ENCODE data around the gene ARL5C. TPM values are rescaled to one million over a fixed set of nuclear protein-coding genes. Genes with fewer than 3 reads are reported as not detected.

Gene ARL5C
- total and polyA plus RNA-seq, 2 donors (not counting 1 experiment from before 2014, with no cell fraction given): not detected

- Histone ChIP-seq H3K4me1 (ENCODE audit: control insufficient read depth in 2 of 2, insufficient read depth in 2 of 2, low read length in 2 of 2) (peaks cover 14 to 23% of the 10 kb centered on the region in 2 donors), H3K4me3 (ENCODE audit: control extremely low read depth in 1 of 5, extremely low read depth in 1 of 5, insufficient read depth in 1 of 5, low read depth in 2 of 5, low read length in 4 of 5) (no peak overlapping the region), H3K9me3 (ENCODE audit: control extremely low read depth in 1 of 3, control insufficient read depth in 2 of 3, insufficient read depth in 1 of 3, low read length in 2 of 3) (no peaks in the 10 kb centered on the region), H3K27me3 (replicated peaks in 1 of 4; ENCODE audit: control extremely low read depth in 1 of 4, control insufficient read depth in 3 of 4, insufficient read depth in 4 of 4, low read length in 3 of 4) (no peaks in the 10 kb centered on the region), H3K36me3 (replicated peaks in 1 of 2; ENCODE audit: control extremely low read depth in 1 of 2, control insufficient read depth in 1 of 2, extremely low read depth in 1 of 2, insufficient read depth in 2 of 2, low read length in 1 of 2) (no peaks in the 10 kb centered on the region), H4K20me1 (ENCODE audit: control insufficient read depth, insufficient read depth, low read length, poor library complexity, severe bottlenecking) (peaks cover 7% of the 10 kb centered on the region), H2AFZ (ENCODE audit: insufficient read depth, low read depth, low read length, poor library complexity, severe bottlenecking) (no peak overlapping the region), H3K4me2 (replicated peaks; ENCODE audit: low read depth, low read length, poor library complexity, severe bottlenecking) (no peak overlapping the region), H3K9ac (ENCODE audit: low read length) (no peak overlapping the region), H3K79me2 (ENCODE audit: control insufficient read depth, insufficient read depth, low read length) (no peaks in the 10 kb centered on the region), H3K27ac (ENCODE audit: low read length in 2 of 2) (no peak overlapping the region)
- DNase-seq: no peak
- intact Hi-C loops (cut with micrococcal nuclease): no loop called here
- POLR2A ChIA-PET: no interaction called here
- Mint-ChIP-seq H3K27me3 (no peaks in the 10 kb centered on the region), H3K4me3 (no peak overlapping the region), H3K9me3 (ENCODE audit: insufficient read depth) (no peaks in the 10 kb centered on the region), H3K4me1 (peaks cover 13% of the 10 kb centered on the region), H3K27ac (no peak overlapping the region)
- TF ChIP-seq CTCF (IDR thresholded peaks at IDR 0.05): no peak
- TF ChIP-seq EZH2 (IDR thresholded peaks at IDR 0.05; ENCODE audit: borderline replicate concordance, insufficient read depth, low read depth, low read length, poor library complexity, severe bottlenecking): no peak
- no peak for ATAC-seq (ENCODE audit: low read depth)
- CTCF ChIA-PET: no interaction called here
- WGBS (ENCODE audit: insufficient coverage): 97% methylated on average over 15 of the region's 16 CpGs
These were observed 26.9 kb upstream of the ARL5C start for GRCh38 chr17:39192901-39193300.

- H2AFZ ChIP-seq (ENCODE audit: insufficient read depth, low read depth, low read length, poor library complexity, severe bottlenecking): no peak overlapping the region
- no peaks in the 10 kb centered on the region for H3K9me3 Mint-ChIP-seq (ENCODE audit: insufficient read depth)
- H3K4me1 Mint-ChIP-seq: peaks cover 11% of the 10 kb centered on the region
- no peaks in the 10 kb centered on the region for H3K9me3 ChIP-seq (ENCODE audit: control extremely low read depth in 1 of 3, control insufficient read depth in 2 of 3, insufficient read depth in 1 of 3, low read length in 2 of 3)
- H3K9ac ChIP-seq (ENCODE audit: low read length): no peak overlapping the region
- no peaks in the 10 kb centered on the region for H3K27me3 Mint-ChIP-seq
- CTCF ChIA-PET: no interaction called here
- H3K4me2 ChIP-seq (replicated peaks; ENCODE audit: low read depth, low read length, poor library complexity, severe bottlenecking): no peak overlapping the region
- intact Hi-C loops (cut with micrococcal nuclease): no loop called here
- H3K4me3 ChIP-seq (ENCODE audit: control extremely low read depth in 1 of 5, extremely low read depth in 1 of 5, insufficient read depth in 1 of 5, low read depth in 2 of 5, low read length in 4 of 5): no peak overlapping the region
- H3K36me3 ChIP-seq (replicated peaks in 1 of 2; ENCODE audit: control extremely low read depth in 1 of 2, control insufficient read depth in 1 of 2, extremely low read depth in 1 of 2, insufficient read depth in 2 of 2, low read length in 1 of 2): no peaks in the 10 kb centered on the region
- H3K27me3 ChIP-seq (replicated peaks in 1 of 4; ENCODE audit: control extremely low read depth in 1 of 4, control insufficient read depth in 3 of 4, insufficient read depth in 4 of 4, low read length in 3 of 4): no peaks in the 10 kb centered on the region
- peaks cover 7% of the 10 kb centered on the region for H4K20me1 ChIP-seq (ENCODE audit: control insufficient read depth, insufficient read depth, low read length, poor library complexity, severe bottlenecking)
- WGBS (ENCODE audit: insufficient coverage): 94% methylated on average over 9 of the region's 9 CpGs
- no peak overlapping the region for H3K27ac Mint-ChIP-seq
- no peak overlapping the region for H3K27ac ChIP-seq (ENCODE audit: low read length in 2 of 2)
- no peak for ATAC-seq (ENCODE audit: low read depth)
- H3K79me2 ChIP-seq (ENCODE audit: control insufficient read depth, insufficient read depth, low read length): no peaks in the 10 kb centered on the region
- H3K4me1 ChIP-seq (ENCODE audit: control insufficient read depth in 2 of 2, insufficient read depth in 2 of 2, low read length in 2 of 2): peaks cover 12 to 17% of the 10 kb centered on the region in 2 donors
- DNase-seq: no peak
- POLR2A ChIA-PET: no interaction called here
- TF ChIP-seq EZH2 (IDR thresholded peaks at IDR 0.05; ENCODE audit: borderline replicate concordance, insufficient read depth, low read depth, low read length, poor library complexity, severe bottlenecking) (no peak), CTCF (IDR thresholded peaks at IDR 0.05) (no peak)
- H3K4me3 Mint-ChIP-seq: no peak overlapping the region
These were observed 26.0 kb upstream of the ARL5C start for GRCh38 chr17:39191750-39192510.

All from B cell (primary cell).